ENCODE data around the gene CYB5R4.

DNA sequence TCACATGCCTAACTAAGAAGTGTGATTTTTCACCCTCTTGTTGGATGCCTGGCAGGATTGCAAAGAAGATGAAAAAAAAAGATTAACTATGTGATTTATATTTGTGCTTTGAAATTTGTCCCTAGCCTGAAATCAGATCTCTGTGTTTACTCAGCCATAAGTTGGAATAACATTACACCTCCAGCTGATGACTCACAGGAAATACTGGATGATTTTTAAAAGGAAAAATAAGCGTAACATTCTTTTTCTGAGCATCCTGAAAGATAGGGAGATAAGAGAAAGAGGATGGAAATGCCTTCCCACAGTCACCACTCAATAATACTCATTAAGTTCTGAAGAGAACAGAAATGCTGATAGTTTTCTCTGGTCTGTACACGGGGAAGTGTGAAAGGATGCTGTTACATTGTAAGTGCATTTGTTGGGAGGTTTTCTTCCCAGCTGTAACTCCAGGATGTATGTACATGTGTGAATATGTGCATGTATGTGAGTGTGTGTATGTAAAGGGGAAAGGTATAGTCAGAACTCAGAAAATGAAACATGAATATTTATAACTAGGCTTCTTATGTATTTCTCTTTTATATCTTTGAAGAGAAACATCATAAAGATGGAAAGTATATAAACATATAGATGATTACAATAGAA, 43.7 kb upstream of the CYB5R4 start:
- TF ChIP-seq EP300 (IDR thresholded peaks at IDR 0.05) (no peak), CTCF (IDR thresholded peaks at IDR 0.05) (no peak)
